GM21528 (cell line): Measurements from ENCODE around the gene TRIOBP.
"Not testable (repeated sequence)": the region's sequence is repeated elsewhere in the genome, so short reads cannot be mapped to it uniquely, and the experiment has no call there.

ENCODE experiments used
- ATAC-seq: cut with Tn5 transposase; IDR thresholded peaks from one replicate; pipeline ENCODE4 v1.9.1; 2021; ENCODE audit warnings: mild to moderate bottlenecking, moderate library complexity; ENCODE audit not compliant: unreplicated experiment, low FRiP score

The TRIOBP gene

DNA sequence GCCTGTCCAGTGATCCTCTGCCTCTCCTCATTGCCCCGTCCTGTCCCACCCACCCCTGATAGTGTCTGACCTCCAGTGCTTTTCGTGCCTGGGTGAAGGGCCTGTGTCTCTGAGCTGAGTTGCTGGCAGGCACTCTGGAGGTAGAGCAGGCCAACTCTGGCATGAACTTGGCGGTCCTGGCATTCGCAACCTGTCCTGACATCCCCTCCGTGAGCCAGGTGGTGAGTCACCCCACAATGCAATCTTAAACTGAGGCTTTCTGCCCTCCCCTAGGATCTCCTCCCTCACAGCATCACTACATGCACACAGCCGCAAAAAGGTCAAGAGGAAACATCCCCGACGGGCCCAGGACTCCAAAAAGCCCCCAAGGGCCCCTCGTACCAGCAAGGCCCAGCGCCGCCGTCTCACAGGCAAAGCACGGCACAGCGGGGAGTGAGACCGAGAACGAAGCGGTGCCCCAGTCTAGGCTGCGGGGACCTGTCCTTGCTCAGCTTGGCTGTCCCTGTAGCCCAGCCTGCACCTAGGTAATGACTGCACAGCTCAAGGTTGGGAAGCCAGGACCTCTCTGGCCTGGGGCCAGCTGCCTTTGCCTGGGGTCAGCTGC, 5.8 kb upstream of the TRIOBP start:
- ATAC-seq = no peak

GRCh38 chr22:37692627-37693285, 4.1 kb upstream of the TRIOBP start:
- no peak for ATAC-seq

GRCh38 chr22:37694131-37694530, 2.7 kb upstream of the TRIOBP start:
- ATAC-seq = not testable (repeated sequence)

DNA sequence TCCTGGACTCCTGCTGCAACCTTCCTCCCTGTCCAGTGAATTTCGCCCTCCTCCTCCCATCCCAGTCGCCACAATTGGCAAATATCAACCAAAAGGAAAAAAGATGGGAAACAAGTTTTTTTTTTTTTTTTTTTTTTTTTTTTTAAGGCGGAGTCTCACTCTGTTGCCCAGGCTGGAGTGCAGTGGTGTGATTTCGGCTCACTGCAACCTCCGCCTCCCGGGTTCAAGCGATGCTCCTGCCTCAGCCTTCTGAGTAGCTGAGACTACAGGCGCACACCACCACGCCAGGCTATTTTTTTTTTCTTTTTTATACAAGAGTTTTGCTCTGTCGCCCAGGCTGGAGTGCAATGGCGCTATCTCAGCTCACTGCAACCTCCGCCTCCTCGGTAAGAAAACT, 590 bp upstream of the TRIOBP start:
- not testable (repeated sequence) for ATAC-seq

GRCh38 chr22:37697538-37697835, 639 bp downstream of the TRIOBP start:
- no peak for ATAC-seq

- no peak for ATAC-seq
Measured at GRCh38 chr22:37701141-37701786, 4.4 kb downstream of the TRIOBP start.

GRCh38 chr22:37703906-37704305, 7.1 kb downstream of the TRIOBP start:
- no peak for ATAC-seq

GRCh38 chr22:37704645-37705044, 7.8 kb downstream of the TRIOBP start:
- no peak for ATAC-seq

GRCh38 chr22:37705205-37705604, 8.4 kb downstream of the TRIOBP start:
- no peak for ATAC-seq

DNA sequence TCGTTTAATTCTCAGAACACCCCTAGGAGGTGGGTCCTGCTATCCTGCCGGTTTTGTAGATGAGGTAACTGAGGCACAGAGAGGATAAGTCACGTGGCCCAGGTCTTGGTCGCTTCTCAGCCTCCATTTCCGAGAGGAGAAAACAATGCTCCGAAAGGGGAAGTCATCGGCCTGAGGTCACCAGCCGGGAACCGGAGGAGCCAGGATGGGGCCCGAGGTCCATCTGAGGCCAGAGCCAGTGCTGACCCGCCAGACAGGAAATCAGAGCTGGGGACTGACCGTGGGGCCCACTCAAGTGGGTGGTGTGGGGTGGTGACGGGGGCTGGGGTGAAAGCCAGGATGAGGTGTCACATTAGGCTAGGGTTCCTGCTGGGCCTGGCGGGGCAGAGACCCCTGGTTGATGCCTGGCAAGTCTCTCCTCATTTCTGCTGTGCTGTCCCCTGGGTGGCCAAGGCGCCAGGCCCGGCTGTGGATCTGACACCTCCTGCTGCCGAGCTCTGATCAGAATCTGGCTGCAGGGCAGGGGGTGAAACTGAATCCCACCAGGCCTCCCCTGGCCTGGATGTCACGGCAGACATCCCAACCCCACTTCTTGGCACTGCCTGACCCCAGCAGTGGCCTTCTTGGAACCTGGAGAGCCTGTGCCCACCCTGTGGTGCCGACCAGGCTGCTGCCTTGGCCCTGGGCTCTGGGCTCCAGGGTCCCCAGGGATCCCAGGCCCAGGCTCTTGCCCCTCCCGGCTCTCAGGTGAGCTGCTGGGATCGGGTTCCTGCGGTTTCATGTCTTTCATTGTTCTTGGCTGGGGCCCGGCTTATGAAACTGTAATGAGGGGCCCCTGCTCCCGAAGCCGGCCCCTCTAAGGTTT, 12.0 kb downstream of the TRIOBP start:
- ATAC-seq = no peak

GRCh38 chr22:37709445-37709765, 12.6 kb downstream of the TRIOBP start:
- ATAC-seq = no peak

- no peak for ATAC-seq
Measured at GRCh38 chr22:37710675-37711074, 13.8 kb downstream of the TRIOBP start.

DNA sequence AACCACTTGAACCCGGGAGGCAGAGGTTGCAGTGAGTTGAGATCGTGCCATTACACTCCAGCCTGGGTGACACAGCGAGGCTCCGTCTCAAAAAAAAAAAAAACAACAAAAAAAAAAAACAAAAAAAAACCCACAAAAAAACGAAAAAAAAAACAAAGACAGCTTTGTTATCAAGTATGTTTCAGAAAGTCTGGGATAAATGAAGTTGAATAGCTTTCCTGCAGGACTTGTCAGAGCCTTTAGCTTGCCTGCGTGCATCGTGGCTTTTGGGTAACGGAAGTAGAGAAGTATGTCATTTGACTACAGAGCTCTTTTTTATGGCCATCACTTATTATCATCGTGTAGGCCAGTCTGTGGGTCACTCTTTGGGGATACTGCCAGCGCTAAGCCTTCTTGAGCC, 14.6 kb downstream of the TRIOBP start:
- no peak for ATAC-seq

GRCh38 chr22:37713761-37714160, 16.9 kb downstream of the TRIOBP start:
- ATAC-seq = no peak

DNA sequence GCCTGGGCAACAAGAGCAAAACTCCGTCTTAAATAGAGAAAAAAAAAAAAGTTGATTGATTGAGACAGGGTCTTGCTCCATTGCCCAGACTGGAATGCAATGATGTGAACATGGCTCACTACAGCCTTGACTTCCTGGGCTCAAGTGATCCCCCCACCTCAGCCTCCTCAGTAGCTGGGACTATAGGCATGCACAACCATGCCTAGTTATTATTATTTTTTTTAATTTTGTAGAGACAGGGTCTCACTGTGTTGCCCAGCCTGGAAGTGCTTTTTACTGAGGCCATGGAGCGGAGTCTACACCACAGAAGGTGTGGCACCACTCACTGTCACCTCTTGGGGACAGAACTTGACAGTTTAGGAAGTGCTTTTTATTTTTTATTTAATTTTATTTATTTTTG, 17.8 kb downstream of the TRIOBP start:
- ATAC-seq = no peak

GRCh38 chr22:37715760-37716159, 18.9 kb downstream of the TRIOBP start:
- no peak for ATAC-seq

DNA sequence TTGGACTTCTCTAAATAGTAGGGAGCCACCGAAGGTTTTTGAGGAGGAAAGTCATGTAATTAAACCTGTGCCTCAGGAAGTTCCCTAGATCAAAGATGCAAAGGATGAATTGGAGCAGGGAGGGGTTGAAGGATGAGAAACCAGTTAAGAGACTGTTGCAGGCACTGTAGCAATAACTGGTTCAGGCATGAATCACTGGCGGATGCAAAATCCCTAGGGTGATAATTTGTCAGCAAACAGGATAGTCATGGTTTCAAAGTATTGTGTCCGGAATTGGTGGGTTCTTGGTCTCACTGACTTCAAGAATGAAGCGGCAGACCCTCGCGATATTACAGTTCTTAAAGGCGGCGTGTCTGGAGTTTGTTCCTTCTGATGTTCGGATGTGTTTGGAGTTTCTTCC, 19.9 kb downstream of the TRIOBP start:
- no peak for ATAC-seq

DNA sequence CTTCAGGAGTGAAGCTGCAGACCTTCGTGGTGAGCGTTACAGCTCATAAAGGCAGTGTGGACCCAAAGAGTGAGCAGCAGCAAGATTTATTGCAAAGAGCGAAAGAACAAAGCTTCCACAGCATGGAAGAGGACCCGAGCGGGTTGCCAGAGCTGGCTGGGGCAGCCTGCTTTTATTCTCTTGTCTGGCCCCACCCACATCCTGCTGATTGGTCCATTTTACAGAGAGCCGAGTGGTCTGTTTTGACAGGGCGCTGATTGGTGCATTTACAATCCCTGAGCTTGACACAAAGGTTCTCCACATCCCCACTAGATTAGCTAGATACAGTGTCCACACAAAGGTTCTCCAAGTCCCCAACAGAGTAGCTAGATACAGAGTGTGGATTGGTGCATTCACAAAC, 20.4 kb downstream of the TRIOBP start:
- not testable (repeated sequence) for ATAC-seq

GRCh38 chr22:37717746-37718305, 21.0 kb downstream of the TRIOBP start:
- ATAC-seq = not testable (repeated sequence)

GRCh38 chr22:37725551-37726240, 28.8 kb downstream of the TRIOBP start:
- no peak for ATAC-seq
